HCT116 (cell line): Measurements from ENCODE around the gene UBXN10. TPM values are rescaled to one million over a fixed set of nuclear protein-coding genes. Genes with fewer than 3 reads are reported as not detected.

Source experiments
- ATAC-seq: fragments of 200-7000 bp; cut with Tn5 transposase; 2 replicates; pipeline ENCODE4 v1.9.1; 2020; ENCODE audit warnings: mild to moderate bottlenecking, moderate library complexity
- BruUV-seq: library from RNA; stranded (reverse); fragments of 400-500 nt; replicated peaks from 2 replicates; lab custom pipeline; 2021; lab: Mats Ljungman, UMichigan
- CTCF ChIA-PET: fragments of 300-600 bp; sonication (Branson Sonifier 250); formaldehyde crosslinking; loops from one replicate; lab custom pipeline; 2021; ENCODE audit warnings: antibody characterized with exemption; lab: Charles Lee
- POLR2A ChIA-PET: fragments of 300-600, 350-600 bp; sonication (Branson Sonifier 250); formaldehyde crosslinking; loops from one replicate; lab custom pipeline; 2021; ENCODE audit warnings: antibody characterized with exemption; lab: Charles Lee
- RAD21 ChIA-PET, 2 experiments: fragments of 300-600 bp; sonication (Branson Sonifier 250); formaldehyde crosslinking; loops; one replicate each; lab custom pipeline; 2023; ENCODE audit warnings: low total read pairs in 2 of 2; ENCODE audit not compliant: uncharacterized antibody in 2 of 2, unreplicated experiment in 2 of 2, low non-redundant PET in 1 of 2; lab: Charles Lee
- DNase-seq: peaks from one replicate; pipeline ENCODE4 v3.0.0-alpha.2; 2010; ENCODE audit warnings: low read depth, low spot score
- H2AFZ ChIP-seq: fragments of 200-600 bp; shearing (Covaris generic), sonication (generic); 2 replicates; pipeline ENCODE4 v1.6.1; 2017; ENCODE audit warnings: low read depth, mixed run types, mixed read lengths, antibody characterized with exemption, low read length; ENCODE audit not compliant: poor library complexity, severe bottlenecking
- H3K27ac ChIP-seq: 2 replicates; pipeline ENCODE4 v1.5.1; 2012; ENCODE audit warnings: low read depth, low read length
- H3K27me3 ChIP-seq: fragments of 200-600 bp; sonication (generic); 2 replicates; pipeline ENCODE4 v1.6.1; 2016; ENCODE audit warnings: mixed run types, low read length, mixed read lengths; ENCODE audit not compliant: insufficient read depth
- H3K36me3 ChIP-seq, 2 experiments: fragments of 200-500 bp in 1 of 2; fragments of 200-600 bp in 1 of 2; sonication (Bioruptor generic) in 1 of 2; sonication (generic) in 1 of 2; 2 replicates each; pipeline versions ENCODE4 v1.5.1 to v1.6.1; 2014 to 2016; ENCODE audit warnings: low read length in 2 of 2, inconsistent platforms in 1 of 2, mixed read lengths in 1 of 2, mixed run types in 1 of 2; ENCODE audit not compliant: insufficient read depth in 2 of 2, control insufficient read depth in 1 of 2
- H3K4me1 ChIP-seq, 2 experiments: fragments of 200-600 bp in 1 of 2; sonication (generic) in 1 of 2; 2 replicates each; pipeline versions ENCODE4 v1.5.1 to v1.6.1; 2012 to 2017; ENCODE audit warnings: low read length in 2 of 2, inconsistent platforms in 1 of 2, mild to moderate bottlenecking in 1 of 2, mixed read lengths in 1 of 2, mixed run types in 1 of 2, moderate library complexity in 1 of 2; ENCODE audit not compliant: insufficient read depth in 2 of 2, control insufficient read depth in 1 of 2
- H3K4me2 ChIP-seq: fragments of 200-600 bp; sonication (generic); 2 replicates; pipeline ENCODE4 v1.6.1; 2017; ENCODE audit warnings: mixed run types, low read length, mixed read lengths
- H3K4me3 ChIP-seq, 2 experiments: fragments of 200-600 bp in 1 of 2; sonication (generic) in 1 of 2; replicated peaks in 1 of 2; 2 replicates each; pipeline ENCODE4 v1.5.1; 2011 to 2016; ENCODE audit warnings: low read length in 2 of 2, control low read depth in 1 of 2, low read depth in 1 of 2, mild to moderate bottlenecking in 1 of 2, mixed read lengths in 1 of 2, mixed run types in 1 of 2
- H3K79me2 ChIP-seq: fragments of 200-600 bp; sonication (generic); 2 replicates; pipeline ENCODE4 v1.6.1; 2017; ENCODE audit warnings: mild to moderate bottlenecking, mixed run types, low read length, moderate library complexity, mixed read lengths; ENCODE audit not compliant: insufficient read depth
- H3K9ac ChIP-seq: fragments of 200-600 bp; sonication (generic); 2 replicates; pipeline ENCODE4 v1.6.1; 2016; ENCODE audit warnings: low read length, mixed read lengths
- H3K9me2 ChIP-seq: fragments of 200-600 bp; sonication (generic), shearing (Covaris generic); 2 replicates; pipeline ENCODE4 v1.6.1; 2017; ENCODE audit warnings: mixed run types, mild to moderate bottlenecking, moderate library complexity; ENCODE audit not compliant: insufficient read depth
- H3K9me3 ChIP-seq, 2 experiments: fragments of 200-500 bp in 1 of 2; fragments of 200-600 bp in 1 of 2; sonication (Bioruptor generic) in 1 of 2; sonication (generic) in 1 of 2; 2 replicates each; pipeline ENCODE4 v1.6.1; 2014 to 2017; ENCODE audit warnings: low read length in 2 of 2, mixed read lengths in 2 of 2, inconsistent platforms in 1 of 2, low read depth in 1 of 2, mild to moderate bottlenecking in 1 of 2, mixed run types in 1 of 2, moderate library complexity in 1 of 2; ENCODE audit not compliant: control insufficient read depth in 1 of 2, insufficient read depth in 1 of 2
- H4K20me1 ChIP-seq: fragments of 200-600 bp; sonication (generic), shearing (Covaris generic); 2 replicates; pipeline ENCODE4 v1.6.1; 2017; ENCODE audit warnings: mixed run types, mild to moderate bottlenecking, moderate library complexity; ENCODE audit not compliant: insufficient read depth
- ATF3 ChIP-seq: IDR thresholded peaks from 2 replicates; pipeline ENCODE4 v1.6.1; 2012
- CBX3 ChIP-seq: IDR thresholded peaks from 2 replicates; pipeline ENCODE4 v1.6.1; 2012; ENCODE audit warnings: low read depth
- CEBPB ChIP-seq: IDR thresholded peaks from 2 replicates; pipeline ENCODE4 v1.6.1; 2012; ENCODE audit warnings: low read depth
- EGR1 ChIP-seq: IDR thresholded peaks from 2 replicates; pipeline ENCODE4 v1.6.1; 2012; ENCODE audit warnings: low read depth
- ELF1 ChIP-seq: IDR thresholded peaks from 2 replicates; pipeline ENCODE4 v1.6.1; 2012; ENCODE audit warnings: low read depth, borderline replicate concordance
- FOSL1 ChIP-seq: IDR thresholded peaks from 2 replicates; pipeline ENCODE4 v1.6.1; 2012; ENCODE audit warnings: low read depth
- JUND ChIP-seq: IDR thresholded peaks from 2 replicates; pipeline ENCODE4 v1.6.1; 2012
- POLR2AphosphoS5 ChIP-seq: IDR thresholded peaks from 2 replicates; pipeline ENCODE4 v1.6.1; 2011; ENCODE audit warnings: mild to moderate bottlenecking, low read depth, low read length, moderate library complexity
- REST ChIP-seq: IDR thresholded peaks from 2 replicates; pipeline ENCODE4 v1.6.1; 2012; ENCODE audit warnings: low read depth
- SRF ChIP-seq: IDR thresholded peaks from 2 replicates; pipeline ENCODE4 v1.6.1; 2012; ENCODE audit warnings: low read depth
- ZFX ChIP-seq: fragments of 450-650 bp; IDR thresholded peaks from 2 replicates; pipeline ENCODE4 v1.6.1; 2017
- ZNF274 ChIP-seq: fragments of 200-500 bp; sonication (Bioruptor generic); IDR thresholded peaks from 2 replicates; pipeline ENCODE4 v1.6.1; 2014; ENCODE audit warnings: mild to moderate bottlenecking, low read depth, low read length, inconsistent platforms
- intact Hi-C: fragments of 100-400 bp; cut with micrococcal nuclease; formaldehyde crosslinking; loops from 2 replicates; pipeline ENCODE4 v1.10.0; 2022
- total RNA-seq: library from RNA; stranded (reverse); gene quantifications from one replicate; pipeline ENCODE4 v1.2.1, GENCODE V29; 2021; ENCODE audit not compliant: unreplicated experiment

UBXN10 gene
- total RNA-seq, 1 experiment from 2014 or later, result not detected

DNA sequence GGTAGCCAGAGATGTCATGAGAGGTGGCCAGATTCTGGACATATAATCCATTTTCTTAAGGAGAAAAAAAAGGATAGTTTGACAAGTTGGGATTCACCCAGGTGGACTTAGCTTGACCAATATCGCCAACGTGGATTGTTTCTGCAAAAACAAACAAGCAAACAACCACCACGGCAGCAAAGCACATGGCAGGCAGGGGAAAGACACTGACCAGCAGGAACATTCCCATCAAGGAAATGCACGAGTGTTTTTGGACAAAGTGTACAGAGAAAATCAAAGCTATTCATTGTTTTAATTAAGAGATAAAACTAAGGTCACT is 9.5 kb downstream of the UBXN10 start:
- BruUV-seq, result no TSS peak
- H3K27ac ChIP-seq, result no peak overlapping the region
- RAD21 ChIA-PET, result no interaction called here
- H3K9me3 ChIP-seq, result no peaks in the 10 kb centered on the region
- intact Hi-C loops, result loop anchor here (1.0 to 2.0 kb wide), 4 partner anchors 30 to 277 kb away; no protein-coding TSS in a partner anchor
- no peak overlapping the region for H3K9ac ChIP-seq
- H3K4me3 ChIP-seq, result no peak overlapping the region
- ATAC-seq, result 0 out of 2 replicates have a peak, but pooled peaks have one; percentile 10
- no peaks in the 10 kb centered on the region for H3K36me3 ChIP-seq
- H2AFZ ChIP-seq, result no peak overlapping the region
- peaks cover 0 to 3% of the 10 kb centered on the region in 2 experiments; a peak in 1 of 4 replicates for H3K4me1 ChIP-seq
- peak overlapping the region; percentile 48; the same call in 1 of the 2 replicates for H3K4me2 ChIP-seq
- no peak for DNase-seq
- no peaks in the 10 kb centered on the region for H3K9me2 ChIP-seq
- no peaks in the 10 kb centered on the region for H3K79me2 ChIP-seq
- no peaks in the 10 kb centered on the region for H4K20me1 ChIP-seq
- CTCF ChIA-PET, result interaction anchor here (1.0 to 3.3 kb wide), 5 partner anchors 32 to 534 kb away, joined by 3 to 13 read pairs (median 3); no protein-coding TSS in a partner anchor
- H3K27me3 ChIP-seq, result peaks cover 20% of the 10 kb centered on the region; the same call in 1 of the 2 replicates
- POLR2A ChIA-PET, result no interaction called here
- TF ChIP-seq CBX3 (0 out of 2 replicates have a peak, but pooled peaks have one; percentile 8), SRF (no peak)
- TF ChIP-seq, all 23 proteins: peak for 1

DNA sequence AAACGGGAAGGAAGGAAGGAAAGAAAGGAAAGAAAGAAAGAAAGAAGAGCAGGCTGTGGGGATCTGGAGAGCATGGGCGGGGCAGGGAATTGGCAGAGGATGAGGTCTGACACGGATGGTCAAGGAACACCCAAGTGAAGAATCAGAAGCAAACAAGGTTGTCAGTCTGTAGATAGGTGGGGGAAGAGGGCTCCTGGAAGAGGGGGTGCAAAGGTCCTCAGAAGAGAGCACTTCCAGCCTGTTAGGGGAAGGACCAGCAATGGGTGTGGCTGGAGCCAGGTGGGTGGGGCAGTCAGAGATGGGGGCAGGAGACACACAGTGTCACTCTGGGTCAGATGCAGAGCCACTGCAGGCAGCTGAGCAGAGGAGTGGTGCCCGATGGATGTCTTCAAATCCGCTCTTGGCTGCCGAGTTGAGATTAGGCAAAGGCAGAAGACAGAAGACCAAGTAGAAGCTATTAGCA is 11.5 kb downstream of the UBXN10 start:
- RAD21 ChIA-PET, result no interaction called here
- H3K27me3 ChIP-seq, result peaks cover 12% of the 10 kb centered on the region; the same call in 1 of the 2 replicates
- H3K9me2 ChIP-seq, result no peaks in the 10 kb centered on the region
- POLR2A ChIA-PET, result no interaction called here
- CTCF ChIA-PET, result no interaction called here
- no peaks in the 10 kb centered on the region for H4K20me1 ChIP-seq
- TF ChIP-seq ELF1 (no peak), FOSL1 (no peak), REST (no peak), ATF3 (no peak), CEBPB (no peak), POLR2AphosphoS5 (no peak), ZNF274 (no peak), ZFX (no peak), EGR1 (no peak), JUND (no peak)
- H3K4me3 ChIP-seq, result no peak overlapping the region
- no peak for DNase-seq
- no peak for ATAC-seq
- no peak overlapping the region for H3K27ac ChIP-seq
- no TSS peak for BruUV-seq
- intact Hi-C loops, result no loop called here
- H3K9me3 ChIP-seq, result no peaks in the 10 kb centered on the region
- no peaks in the 10 kb centered on the region for H3K79me2 ChIP-seq
- H3K4me2 ChIP-seq, result no peak overlapping the region
- no peak overlapping the region for H2AFZ ChIP-seq
- peaks cover 0 to 3% of the 10 kb centered on the region in 2 experiments; a peak in 1 of 4 replicates for H3K4me1 ChIP-seq
- no peaks in the 10 kb centered on the region for H3K36me3 ChIP-seq
- no peak overlapping the region for H3K9ac ChIP-seq
